Nephron (organoid): ENCODE measurements around the gene ZBTB8OS.
"Not testable (repeated sequence)": the region's sequence is repeated elsewhere in the genome, so short reads cannot be mapped to it uniquely, and the experiment has no call there.

Experiments
- H3K27ac Mint-ChIP-seq, 3 experiments: 2 replicates each; pipeline ENCODE4 v1.8.0; 2020; ENCODE audit warnings: mixed read lengths in 3 of 3, mild to moderate bottlenecking in 2 of 3, moderate library complexity in 1 of 3
- H3K27me3 Mint-ChIP-seq: 2 replicates; pipeline ENCODE4 v1.8.0; 2021; ENCODE audit warnings: low read depth, mild to moderate bottlenecking, moderate library complexity, mixed read lengths
- H3K36me3 Mint-ChIP-seq: 2 replicates; pipeline ENCODE4 v1.8.0; 2020; ENCODE audit warnings: low read depth, mixed read lengths
- H3K4me1 Mint-ChIP-seq: 2 replicates; pipeline ENCODE4 v1.8.0; 2020; ENCODE audit warnings: mixed read lengths
- H3K4me3 Mint-ChIP-seq, 3 experiments: 2 replicates each; pipeline ENCODE4 v1.8.0; 2020; ENCODE audit warnings: mild to moderate bottlenecking in 3 of 3, mixed read lengths in 3 of 3, moderate library complexity in 2 of 3
- H3K9me3 Mint-ChIP-seq: 2 replicates; pipeline ENCODE4 v1.8.0; 2020; ENCODE audit warnings: mixed read lengths
- CTCF ChIP-seq, 3 experiments: fragments of 200-600 bp; sonication (generic); IDR thresholded peaks; one replicate each; pipeline ENCODE4 v1.5.0; 2021; ENCODE audit warnings: antibody characterized with exemption in 3 of 3; ENCODE audit not compliant: unreplicated experiment in 3 of 3

The ZBTB8OS gene

GRCh38 chr1:32685498-32685897 is 35.1 kb upstream of the ZBTB8OS start:
- Mint-ChIP-seq H3K27me3 (no peaks in the 10 kb centered on the region), H3K4me1 (peaks cover 20% of the 10 kb centered on the region), H3K9me3 (no peaks in the 10 kb centered on the region), H3K27ac (peak overlapping the region in 1 of 3 experiments; percentile 13), H3K36me3 (peaks cover 62% of the 10 kb centered on the region), H3K4me3 (no peak overlapping the region)
- no peak for TF ChIP-seq CTCF (IDR thresholded peaks at IDR 0.05; ENCODE audit: unreplicated experiment in 3 of 3)

GRCh38 chr1:32684167-32684811 is 33.9 kb upstream of the ZBTB8OS start:
- H3K9me3 Mint-ChIP-seq: no peaks in the 10 kb centered on the region
- peaks cover 67% of the 10 kb centered on the region for H3K36me3 Mint-ChIP-seq
- H3K27me3 Mint-ChIP-seq: no peaks in the 10 kb centered on the region
- peak overlapping the region; percentile 51 to 66 (median 62) for H3K27ac Mint-ChIP-seq
- no peak overlapping the region for H3K4me3 Mint-ChIP-seq
- no peak for TF ChIP-seq CTCF (IDR thresholded peaks at IDR 0.05; ENCODE audit: unreplicated experiment in 3 of 3)
- peaks cover 20% of the 10 kb centered on the region for H3K4me1 Mint-ChIP-seq

- Mint-ChIP-seq H3K9me3 (no peaks in the 10 kb centered on the region), H3K27ac (peak overlapping the region in 1 of 3 experiments; percentile 66), H3K36me3 (peaks cover 68% of the 10 kb centered on the region), H3K27me3 (no peaks in the 10 kb centered on the region), H3K4me1 (peaks cover 20% of the 10 kb centered on the region), H3K4me3 (no peak overlapping the region)
- TF ChIP-seq CTCF (IDR thresholded peaks at IDR 0.05; ENCODE audit: unreplicated experiment in 3 of 3): no peak
Measured at GRCh38 chr1:32683397-32683796, 33.0 kb upstream of the ZBTB8OS start.

GRCh38 chr1:32681999-32682398 is 31.6 kb upstream of the ZBTB8OS start:
- peaks cover 20% of the 10 kb centered on the region for H3K4me1 Mint-ChIP-seq
- peaks cover 76% of the 10 kb centered on the region for H3K36me3 Mint-ChIP-seq
- peak overlapping the region; percentile 42 to 92 (median 53) for H3K27ac Mint-ChIP-seq
- TF ChIP-seq CTCF (IDR thresholded peaks at IDR 0.05; ENCODE audit: unreplicated experiment in 3 of 3): no peak
- no peaks in the 10 kb centered on the region for H3K27me3 Mint-ChIP-seq
- no peaks in the 10 kb centered on the region for H3K9me3 Mint-ChIP-seq
- H3K4me3 Mint-ChIP-seq: no peak overlapping the region

GRCh38 chr1:32681509-32681908 is 31.2 kb upstream of the ZBTB8OS start:
- Mint-ChIP-seq H3K27ac (peak overlapping the region; percentile 42 to 92 (median 53)), H3K27me3 (no peaks in the 10 kb centered on the region), H3K9me3 (no peaks in the 10 kb centered on the region), H3K36me3 (peaks cover 78% of the 10 kb centered on the region), H3K4me3 (no peak overlapping the region), H3K4me1 (peaks cover 20% of the 10 kb centered on the region)
- no peak for TF ChIP-seq CTCF (IDR thresholded peaks at IDR 0.05; ENCODE audit: unreplicated experiment in 3 of 3)

- no peaks in the 10 kb centered on the region for H3K27me3 Mint-ChIP-seq
- peaks cover 20% of the 10 kb centered on the region for H3K4me1 Mint-ChIP-seq
- no peak overlapping the region for H3K4me3 Mint-ChIP-seq
- peak overlapping the region in 1 of 3 experiments; percentile 92 for H3K27ac Mint-ChIP-seq
- TF ChIP-seq CTCF (IDR thresholded peaks at IDR 0.05; ENCODE audit: unreplicated experiment in 3 of 3): no peak
- H3K9me3 Mint-ChIP-seq: no peaks in the 10 kb centered on the region
- peaks cover 76% of the 10 kb centered on the region for H3K36me3 Mint-ChIP-seq
Measured at GRCh38 chr1:32680642-32681041, 30.3 kb upstream of the ZBTB8OS start.

GRCh38 chr1:32679993-32680392 is 29.6 kb upstream of the ZBTB8OS start:
- H3K27ac Mint-ChIP-seq, H3K9me3 Mint-ChIP-seq, H3K4me3 Mint-ChIP-seq, H3K27me3 Mint-ChIP-seq: not testable (repeated sequence)
- Mint-ChIP-seq H3K36me3 (peaks cover 75% of the 10 kb centered on the region), H3K4me1 (peaks cover 20% of the 10 kb centered on the region)
